ENCODE data around the gene METTL14. TPM values are rescaled to one million over a fixed set of nuclear protein-coding genes. Genes with fewer than 3 reads are reported as not detected.
"Not testable (repeated sequence)": the region's sequence is repeated elsewhere in the genome, so short reads cannot be mapped to it uniquely, and the experiment has no call there.

The METTL14 gene
- total RNA-seq: 10 to 100 TPM; 49.2 to 74.3 TPM
- 54.8 TPM for polyA plus RNA-seq (ENCODE audit: insufficient read depth, low read depth, low replicate concordance)
- long read RNA-seq, donor 1, full-length matches to known transcripts: 14 of 130 reads
- long read RNA-seq, donor 1, partial matches to known transcripts: 110 of 130 reads
- long read RNA-seq, donor 1, other reads (novel, unspliced or antisense): 6 of 130 reads
- long read RNA-seq, donor 2, full-length matches to known transcripts: 3 of 9 reads
- long read RNA-seq, donor 2, partial matches to known transcripts: 6 of 9 reads
- long read RNA-seq, donor 2, other reads (novel, unspliced or antisense): 0 of 9 reads

DNA sequence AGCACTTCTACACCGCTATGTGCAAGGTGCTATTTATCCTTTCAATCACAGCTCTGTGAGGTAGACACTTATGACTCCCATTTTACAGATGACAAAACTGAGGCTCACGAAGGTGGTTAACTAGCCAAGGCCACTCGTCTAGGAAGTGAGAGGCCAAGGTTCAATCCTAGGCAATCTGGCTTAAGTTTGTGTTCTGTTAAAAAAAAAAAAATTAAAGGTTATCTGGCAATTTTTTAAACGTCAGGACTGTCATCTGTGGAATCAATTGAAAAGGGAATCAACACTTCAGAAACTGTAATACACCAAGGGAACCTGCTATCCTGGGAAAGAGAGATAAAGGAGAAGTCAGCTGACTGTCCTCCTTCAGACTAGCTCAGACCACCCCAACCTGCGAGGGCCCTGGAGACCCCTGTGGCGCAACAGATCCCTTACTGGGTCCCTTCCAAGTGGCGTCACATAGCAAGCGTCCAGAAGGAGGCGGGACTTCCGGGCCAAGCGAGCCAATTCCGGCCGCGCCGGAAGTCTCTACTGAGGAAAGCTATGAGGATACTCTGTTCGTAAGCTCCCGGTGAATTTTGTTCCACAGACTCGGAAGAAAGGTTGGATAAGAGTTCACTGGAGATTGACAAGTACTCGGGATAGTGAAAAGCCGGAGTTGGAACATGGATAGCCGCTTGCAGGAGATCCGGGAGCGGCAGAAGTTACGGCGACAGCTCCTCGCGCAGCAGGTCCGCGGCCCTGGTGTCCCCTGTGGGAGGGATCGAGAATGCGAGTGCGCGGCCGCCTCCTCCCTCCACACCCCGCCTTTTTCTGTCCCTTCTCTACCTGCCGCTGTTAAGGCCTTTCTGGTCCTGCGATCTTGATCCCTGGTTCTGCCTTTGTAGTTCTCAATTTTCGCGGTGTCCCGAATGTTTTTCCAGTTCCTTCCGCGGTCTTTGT is at the start of gene METTL14:
TSS of gene METTL14 (plus strand) at position 520 of the 939 bp plus-strand sequence. CDS start at position 663, 143 bp downstream.
- intact Hi-C loops (cut with DNase I; ENCODE audit: low total_unique reads): no loop called here
- 3 to 5% methylated on average over 40 to 42 of the region's 42 CpGs for WGBS, 2 donors
- no peaks in the 10 kb centered on the region for H3K27me3 ChIP-seq
- peak; percentile 96 for DNase-seq
- no peaks in the 10 kb centered on the region for H3K9me3 ChIP-seq
- H3K36me3 ChIP-seq (ENCODE audit: low read depth, missing control alignments): no peaks in the 10 kb centered on the region
- H3K4me1 ChIP-seq: no peaks in the 10 kb centered on the region
- peak within 1 kb of the TSS; percentile 57 to 94 for H3K27ac ChIP-seq
- TF ChIP-seq CTCF (IDR thresholded peaks at IDR 0.05): peak in 1 of 3 experiments; percentile 19
- TF ChIP-seq POLR2A (IDR thresholded peaks at IDR 0.05): peak; percentile 29
- H3K4me3 ChIP-seq: peak within 1 kb of the TSS; percentile 74 to 88

DNA sequence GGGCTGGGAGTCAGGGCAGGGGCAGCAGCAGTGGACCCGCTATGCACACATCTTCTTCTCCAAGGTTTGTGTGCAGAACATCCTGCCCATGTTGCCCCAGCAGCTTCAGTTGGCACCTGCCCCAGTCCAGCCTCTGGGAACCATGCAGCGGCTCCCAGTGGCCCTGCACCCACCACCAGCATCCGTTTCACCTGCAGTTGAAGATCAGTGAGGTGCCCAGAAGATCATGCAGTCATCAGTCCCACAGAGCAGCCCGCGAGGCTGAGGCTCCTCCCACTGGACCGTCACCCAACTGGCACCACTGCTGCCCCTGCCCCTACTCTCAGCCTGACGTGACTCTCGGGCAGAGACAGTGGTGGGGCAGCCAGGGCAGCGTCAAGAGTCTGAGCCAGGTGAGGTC is 49.1 kb upstream of the METTL14 start:
- H3K4me3 ChIP-seq: not testable (repeated sequence)

GRCh38 chr4:118664665-118665064 is 20.5 kb upstream of the METTL14 start:
- 59 to 69% methylated on average over 5 of the region's 5 CpGs for WGBS, 2 donors
- H3K4me3 ChIP-seq; H3K27me3 ChIP-seq; intact Hi-C loops (cut with DNase I; ENCODE audit: low total_unique reads); H3K9me3 ChIP-seq; H3K36me3 ChIP-seq (ENCODE audit: low read depth, missing control alignments); H3K27ac ChIP-seq; H3K4me1 ChIP-seq: not testable (repeated sequence)
- DNase-seq: peak; percentile 31

More for the DNA sequence above, 49.1 kb upstream of the METTL14 start:
- DNase-seq; H3K27ac ChIP-seq; H3K27me3 ChIP-seq; H3K4me1 ChIP-seq; H3K9me3 ChIP-seq; intact Hi-C loops (cut with DNase I; ENCODE audit: low total_unique reads); H3K36me3 ChIP-seq (ENCODE audit: low read depth, missing control alignments): not testable (repeated sequence)
- 87 to 92% methylated on average over 3 to 9 of the region's 9 CpGs for WGBS, 2 donors

GRCh38 chr4:118669220-118669619 is 16.0 kb upstream of the METTL14 start:
- 40 to 50% methylated on average over 1 of the region's 1 CpG for WGBS, 2 donors
- DNase-seq: peak; percentile 80

GRCh38 chr4:118670968-118671367 is 14.2 kb upstream of the METTL14 start:
- WGBS, 2 donors: 96% methylated on average over 2 of the region's 2 CpGs
- H3K27ac ChIP-seq; H3K4me1 ChIP-seq; H3K4me3 ChIP-seq; H3K27me3 ChIP-seq; DNase-seq; H3K9me3 ChIP-seq; H3K36me3 ChIP-seq (ENCODE audit: low read depth, missing control alignments); intact Hi-C loops (cut with DNase I; ENCODE audit: low total_unique reads): not testable (repeated sequence)

More at GRCh38 chr4:118669220-118669619, 16.0 kb upstream of the METTL14 start:
- H3K27me3 ChIP-seq; H3K9me3 ChIP-seq; intact Hi-C loops (cut with DNase I; ENCODE audit: low total_unique reads); H3K36me3 ChIP-seq (ENCODE audit: low read depth, missing control alignments); H3K4me1 ChIP-seq; H3K4me3 ChIP-seq; H3K27ac ChIP-seq: not testable (repeated sequence)

- no peak for TF ChIP-seq POLR2A (IDR thresholded peaks at IDR 0.05)
- TF ChIP-seq CTCF (IDR thresholded peaks at IDR 0.05): no peak
- intact Hi-C loops (cut with DNase I; ENCODE audit: low total_unique reads): no loop called here
- no peak overlapping the region for H3K27ac ChIP-seq
- WGBS, 2 donors: 74 to 80% methylated on average over 2 of the region's 2 CpGs
- H3K27me3 ChIP-seq: no peaks in the 10 kb centered on the region
- no peaks in the 10 kb centered on the region for H3K9me3 ChIP-seq
- no peaks in the 10 kb centered on the region for H3K4me1 ChIP-seq
- no peaks in the 10 kb centered on the region for H3K36me3 ChIP-seq (ENCODE audit: low read depth, missing control alignments)
- DNase-seq: no peak
- no peak overlapping the region for H3K4me3 ChIP-seq
Observed at GRCh38 chr4:118676128-118676527, 9.1 kb upstream of the METTL14 start.
